CD1c-positive myeloid dendritic cell (primary cell): ENCODE results near the gene FOXJ3.
A peak's percentile ranks its signal among the peaks of the same experiment; 100 is the strongest.

Experiments
- DNase-seq: peaks from one replicate; pipeline ENCODE4 v3.0.0-alpha.2; 2016; ENCODE audit errors: extremely low spot score

FOXJ3 gene

DNA sequence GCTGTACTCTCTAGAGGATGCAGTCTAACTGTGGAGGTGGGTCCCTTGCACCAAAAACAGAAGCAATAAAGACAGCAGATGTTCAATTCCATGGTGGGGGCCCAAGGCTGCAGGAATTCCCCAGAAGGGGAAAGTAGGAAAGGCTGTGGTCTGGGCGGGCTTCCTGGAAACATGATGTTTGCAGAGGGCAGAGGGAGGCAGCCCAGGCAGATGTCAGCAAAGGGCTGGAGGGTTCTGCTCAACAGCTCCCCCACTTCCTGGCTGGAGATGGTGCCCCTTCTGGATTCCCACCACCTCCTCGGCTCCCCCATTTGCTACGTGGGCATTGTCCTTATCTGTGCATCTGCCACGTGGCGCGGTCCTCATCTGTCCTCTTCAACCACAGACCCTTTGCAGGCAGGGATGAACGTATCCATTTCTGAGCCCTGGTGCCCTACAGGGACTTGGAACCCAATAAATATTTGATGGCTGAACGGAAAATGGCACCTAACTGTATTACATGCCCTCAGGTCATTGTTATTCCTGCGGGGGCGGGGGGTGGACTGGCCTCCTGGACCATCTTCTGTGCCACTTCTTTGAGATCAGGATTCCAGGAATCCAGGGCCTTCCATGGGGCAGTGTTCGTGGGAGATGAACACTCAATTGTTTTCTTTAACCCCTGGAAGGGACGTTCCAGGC, 190.2 kb downstream of the FOXJ3 start:
- DNase-seq: no peak

DNA sequence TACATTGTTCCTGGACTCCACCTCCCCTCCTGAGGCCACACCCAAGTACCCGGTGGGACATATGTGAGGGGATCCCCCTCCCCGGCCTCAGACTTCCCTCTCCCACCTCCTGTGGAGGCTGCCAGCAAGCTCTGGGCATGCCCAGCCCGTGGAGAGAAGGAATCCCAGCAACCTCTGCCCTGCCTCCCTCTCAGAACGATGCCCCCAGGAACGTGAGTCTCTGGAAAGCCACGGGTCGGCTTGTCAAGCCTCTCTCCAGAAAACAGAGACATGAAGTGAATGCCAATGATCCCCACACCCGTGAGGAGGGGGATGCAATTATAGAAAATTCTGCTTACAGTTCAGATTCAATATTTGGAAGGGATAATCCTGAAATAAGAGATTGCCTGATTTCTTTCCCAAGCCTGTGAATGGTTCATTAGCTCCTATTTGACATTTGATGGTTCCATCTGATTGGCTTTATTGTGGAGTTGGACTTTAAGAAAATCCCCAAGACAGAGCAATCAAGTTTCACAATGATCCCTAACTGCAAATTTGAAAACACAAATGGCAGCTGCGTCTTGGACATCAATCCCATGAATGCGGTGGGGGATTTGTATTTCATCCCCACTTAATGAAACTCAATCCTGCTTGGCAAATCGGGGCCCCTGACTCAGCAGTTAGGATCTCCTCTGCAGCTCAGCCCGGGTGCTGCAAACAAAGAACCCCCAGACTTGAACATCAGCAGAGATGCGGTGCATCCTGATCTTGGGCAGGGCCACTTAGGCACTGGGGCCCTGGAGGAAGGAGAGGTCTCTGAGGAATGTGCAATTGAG, 190.9 kb downstream of the FOXJ3 start:
- no peak for DNase-seq

DNA sequence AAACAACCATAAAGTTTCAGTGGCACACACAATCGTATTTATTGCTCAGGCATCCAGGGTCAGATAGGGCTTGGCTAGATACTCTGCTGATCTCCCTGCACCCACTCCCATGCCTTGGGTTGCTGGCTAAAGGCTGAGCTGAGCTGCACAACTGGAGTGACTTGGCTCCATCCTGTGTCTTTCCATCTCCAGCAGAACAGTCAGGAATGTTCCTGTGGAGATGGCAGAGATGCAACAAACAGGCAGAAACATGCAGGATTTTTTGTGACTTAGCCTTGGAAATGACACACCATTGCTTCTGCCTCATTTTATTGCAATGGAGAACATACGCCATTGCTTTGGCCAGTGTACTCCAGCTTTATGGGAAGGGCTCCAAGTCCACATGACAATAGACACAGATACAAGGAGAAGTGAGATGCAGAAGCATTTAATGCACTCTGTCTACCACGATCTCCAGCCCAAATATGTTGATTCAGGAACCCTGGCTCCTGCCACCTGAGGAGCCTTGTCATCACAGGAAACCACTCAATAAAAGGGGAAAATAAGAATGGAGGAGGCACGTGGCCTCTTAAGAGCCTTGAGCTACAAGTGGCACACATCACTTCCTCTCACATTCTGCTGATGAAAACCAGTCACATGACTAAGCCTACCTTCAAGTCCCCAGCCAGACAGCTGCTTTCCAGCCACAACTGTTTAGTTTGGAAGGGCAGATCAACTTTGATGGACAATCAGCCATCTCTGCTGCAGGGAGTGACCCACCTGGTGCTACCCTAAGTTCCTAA, 191.9 kb downstream of the FOXJ3 start:
- DNase-seq: peak; percentile 4

DNA sequence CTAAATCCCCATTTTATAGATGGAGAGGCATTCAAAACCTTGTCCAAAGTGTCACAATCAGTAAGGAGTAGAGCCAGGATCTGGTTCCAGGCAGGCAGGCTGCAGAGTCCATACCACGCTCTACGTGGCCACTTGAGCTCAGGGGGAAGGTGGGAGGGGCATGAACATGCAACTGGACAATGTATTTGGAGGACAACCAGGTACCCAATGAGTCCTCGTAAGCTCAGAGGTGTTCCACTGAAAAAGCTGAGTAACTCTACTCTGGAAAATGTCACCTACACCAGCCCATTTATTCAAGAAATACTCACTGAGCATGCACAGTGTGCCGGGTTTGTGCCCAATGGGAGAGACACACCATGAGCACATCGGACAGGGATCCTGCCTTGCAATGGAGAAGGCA, 193.1 kb downstream of the FOXJ3 start:
- DNase-seq: no peak

DNA sequence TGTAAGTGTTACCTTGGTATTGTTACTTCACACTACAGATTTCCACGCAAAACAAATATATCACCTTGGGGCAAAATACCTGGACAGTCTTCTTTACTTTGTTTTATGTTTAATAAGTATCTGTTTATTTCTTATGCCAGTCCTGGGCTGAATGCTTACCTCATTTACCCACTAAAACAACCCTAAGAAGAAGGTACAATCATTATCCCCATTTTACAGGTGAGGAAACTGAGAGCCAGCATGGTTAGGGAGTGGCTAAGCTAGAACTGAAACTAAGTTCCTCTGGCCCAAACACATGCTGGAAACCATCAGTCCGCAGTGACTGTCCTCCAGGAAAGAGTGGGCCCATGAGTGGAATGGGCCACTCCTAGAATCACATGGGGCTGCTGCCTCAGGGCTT, 194.8 kb downstream of the FOXJ3 start:
- no peak for DNase-seq

DNA sequence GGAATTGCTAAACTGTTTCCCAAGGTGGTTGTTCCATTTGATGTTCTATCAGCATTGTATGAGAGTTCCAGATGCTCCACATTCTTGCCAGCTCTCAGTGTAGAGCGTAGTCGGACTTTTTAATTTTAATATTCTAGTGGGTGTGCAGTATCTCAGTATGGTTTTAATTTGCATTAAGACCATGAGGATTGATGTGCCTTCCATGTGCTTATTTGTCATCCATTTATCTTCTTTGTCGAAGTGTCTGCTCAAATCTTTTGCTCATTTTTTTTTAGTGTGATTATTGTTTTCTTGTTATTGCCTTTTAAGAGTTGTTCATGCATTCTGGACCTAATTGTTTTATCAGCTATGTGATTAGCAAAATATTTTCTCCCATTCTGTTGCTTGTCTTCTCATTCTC, 195.6 kb downstream of the FOXJ3 start:
- DNase-seq: no peak

DNA sequence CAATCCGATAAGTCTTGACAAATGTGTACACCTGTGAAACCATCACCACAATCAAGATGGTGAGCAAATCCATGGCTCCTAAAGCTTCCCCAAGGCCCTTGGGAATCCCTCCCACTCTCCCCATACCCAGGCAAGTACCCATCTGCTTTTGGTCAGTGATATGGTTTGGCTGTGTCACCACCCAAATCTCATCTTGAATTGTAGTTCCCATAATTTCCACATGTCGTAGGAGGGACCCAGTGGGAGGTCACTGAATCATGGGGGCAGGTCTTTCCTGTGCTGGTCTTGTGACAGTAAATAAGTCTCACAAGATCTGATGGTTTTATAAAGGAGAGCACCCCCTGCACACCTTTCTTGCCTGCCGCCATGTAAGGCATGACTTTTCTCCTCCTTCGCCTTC, 196.4 kb downstream of the FOXJ3 start:
- DNase-seq: no peak

DNA sequence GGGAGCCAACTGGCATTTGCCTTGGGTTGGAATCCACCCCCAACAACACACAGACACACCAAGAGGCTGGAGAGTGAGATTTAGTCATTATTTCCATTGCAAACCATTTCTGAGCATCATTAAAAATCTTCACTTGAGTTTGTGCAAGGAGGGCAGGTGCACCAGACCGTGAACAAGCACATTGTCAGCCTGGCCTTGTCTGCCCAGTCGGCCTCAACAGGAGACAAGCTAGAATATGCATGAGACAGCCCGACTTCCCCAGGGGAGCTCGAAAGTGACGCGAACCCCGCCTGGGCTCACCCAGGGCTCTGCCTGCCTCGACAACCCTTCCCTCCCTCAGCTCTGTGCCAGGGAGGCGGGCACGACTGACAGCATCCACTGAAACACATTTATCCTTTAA, 197.3 kb downstream of the FOXJ3 start:
- no peak for DNase-seq

DNA sequence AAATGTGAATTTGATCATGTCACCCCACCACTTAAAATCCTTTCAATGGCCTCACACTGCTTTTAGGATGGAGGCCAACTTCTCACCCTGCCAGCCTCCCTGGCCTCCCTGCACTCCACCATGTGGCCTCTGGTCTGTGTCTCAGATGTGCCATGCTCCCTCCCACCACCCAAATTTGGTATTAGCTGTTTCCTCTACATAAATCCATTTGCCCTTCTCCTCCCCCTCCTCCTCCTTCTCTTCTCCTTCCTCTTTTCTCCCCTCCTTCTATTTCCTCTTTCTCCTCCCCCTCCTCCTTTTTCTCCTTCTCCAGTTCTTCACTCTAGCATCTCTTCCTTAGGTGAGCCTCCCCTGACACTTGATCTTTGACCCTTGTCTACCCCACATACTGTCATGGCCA, 198.6 kb downstream of the FOXJ3 start:
- no peak for DNase-seq

DNA sequence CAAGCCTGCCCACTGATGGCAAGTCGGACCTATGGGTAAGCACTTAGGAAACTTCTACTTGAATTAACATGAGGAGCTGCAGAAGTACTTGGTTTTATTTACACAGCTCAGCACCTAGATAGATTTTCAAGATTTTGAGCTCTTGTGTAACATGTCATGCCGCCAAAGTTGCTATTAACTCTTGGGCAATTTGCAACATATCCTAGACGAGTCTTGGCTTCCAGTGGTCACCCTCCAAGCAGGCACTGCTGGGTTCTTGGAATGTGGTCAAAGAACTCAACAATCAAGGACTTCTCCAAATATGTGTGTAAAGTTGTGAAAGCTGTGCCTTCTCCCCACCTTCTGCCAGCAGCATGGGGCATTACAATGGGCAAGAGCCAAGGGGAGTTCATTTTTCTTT, 199.6 kb downstream of the FOXJ3 start:
- no peak for DNase-seq

DNA sequence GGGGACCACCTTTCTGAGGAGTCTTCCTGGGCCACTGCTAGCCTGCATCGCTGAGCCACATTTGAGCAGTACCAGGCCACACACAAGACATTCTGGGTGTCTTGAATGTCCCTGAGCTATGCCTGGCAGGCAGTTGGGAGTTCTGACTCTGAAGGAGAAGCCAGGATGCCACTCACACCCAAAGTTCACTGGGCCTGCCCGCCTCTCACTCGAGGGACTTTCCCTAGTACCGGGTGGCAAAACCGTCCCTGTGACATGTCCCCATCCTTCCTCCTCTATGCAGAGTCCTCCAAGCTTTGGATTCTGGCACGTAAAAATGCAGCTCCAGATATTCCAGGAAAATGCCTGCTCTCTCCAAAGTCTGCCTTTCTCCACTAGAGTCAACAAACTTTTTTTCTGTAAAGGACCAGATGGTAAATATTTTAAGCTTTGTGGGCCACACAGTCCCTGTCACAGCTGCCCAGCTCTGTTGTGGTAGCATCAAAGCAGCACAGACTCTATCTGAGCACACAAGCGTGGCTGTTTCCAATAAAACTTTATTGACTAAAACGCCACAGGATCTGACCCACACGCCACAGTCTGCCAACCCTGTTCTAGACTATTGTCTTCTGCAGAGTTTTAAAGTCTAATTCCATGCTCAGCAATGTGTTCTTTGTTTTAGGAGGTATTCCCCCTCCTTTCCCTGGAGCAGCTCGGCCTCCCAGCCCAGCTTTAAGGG, 201.1 kb downstream of the FOXJ3 start:
- DNase-seq: no peak

DNA sequence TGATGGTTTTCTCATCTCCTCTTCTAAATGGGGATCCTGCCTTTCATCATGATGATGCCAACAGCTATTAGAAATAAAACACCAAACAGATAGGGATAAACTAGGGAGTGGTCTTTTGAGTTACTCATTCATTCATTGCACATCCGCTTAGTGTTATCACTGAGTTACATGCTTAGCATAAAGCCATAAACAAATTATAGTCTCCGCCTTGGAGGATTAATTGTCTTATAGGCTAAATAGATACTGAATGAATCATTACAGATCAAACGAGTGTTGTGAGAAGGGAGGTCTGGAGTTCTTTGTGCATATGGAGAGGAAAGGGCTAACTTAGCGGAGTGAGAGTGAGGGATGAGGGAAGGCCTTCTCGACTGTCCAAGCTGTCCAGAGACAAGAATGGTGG, 201.6 kb downstream of the FOXJ3 start:
- DNase-seq: no peak

DNA sequence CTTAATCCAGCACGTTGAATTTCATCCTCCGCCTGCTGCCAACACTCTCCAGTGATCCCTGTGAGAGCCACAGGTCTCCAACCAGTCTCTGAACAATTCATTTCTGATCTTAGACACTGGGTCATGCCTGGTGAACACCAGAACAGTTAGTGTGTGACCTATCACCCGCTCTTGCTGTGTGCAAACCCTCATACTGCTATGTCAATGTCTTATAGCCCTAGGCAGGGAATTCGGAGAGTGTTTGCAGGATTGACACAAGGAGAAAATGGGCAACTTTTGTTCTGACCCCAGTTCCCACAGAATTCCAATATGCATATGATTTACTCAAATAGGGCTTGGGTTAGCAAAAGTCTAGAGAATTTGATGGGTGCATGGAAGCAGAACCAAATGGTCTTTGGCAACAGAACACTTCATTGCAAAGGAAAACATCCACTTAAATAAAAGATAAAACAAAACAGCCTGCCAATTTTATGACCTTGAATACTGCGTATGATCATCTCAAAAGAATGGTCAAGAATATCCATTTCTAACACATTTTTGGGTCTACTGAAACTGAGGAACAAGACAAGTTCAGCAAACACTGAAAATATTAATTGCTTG, 204.9 kb downstream of the FOXJ3 start:
- DNase-seq: no peak

DNA sequence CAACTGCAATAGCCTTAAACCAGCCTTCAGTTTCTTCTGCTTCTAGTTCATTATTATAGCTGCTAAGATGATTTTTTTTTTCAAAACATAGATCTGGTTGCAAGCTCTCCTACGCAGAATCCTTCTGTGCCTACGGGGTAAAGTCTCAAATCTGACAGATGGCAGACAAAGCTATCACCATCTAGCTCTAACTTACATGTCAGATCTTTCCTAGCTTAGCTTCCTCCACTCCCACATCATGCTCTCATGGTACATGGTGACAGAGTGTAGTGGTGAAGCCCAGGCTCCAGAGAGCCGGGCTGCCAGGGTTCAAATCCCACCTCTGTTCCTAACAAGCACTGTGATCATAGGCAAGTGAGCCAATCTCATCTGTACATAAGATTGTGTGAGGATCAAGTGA, 206.1 kb downstream of the FOXJ3 start:
- DNase-seq: no peak

DNA sequence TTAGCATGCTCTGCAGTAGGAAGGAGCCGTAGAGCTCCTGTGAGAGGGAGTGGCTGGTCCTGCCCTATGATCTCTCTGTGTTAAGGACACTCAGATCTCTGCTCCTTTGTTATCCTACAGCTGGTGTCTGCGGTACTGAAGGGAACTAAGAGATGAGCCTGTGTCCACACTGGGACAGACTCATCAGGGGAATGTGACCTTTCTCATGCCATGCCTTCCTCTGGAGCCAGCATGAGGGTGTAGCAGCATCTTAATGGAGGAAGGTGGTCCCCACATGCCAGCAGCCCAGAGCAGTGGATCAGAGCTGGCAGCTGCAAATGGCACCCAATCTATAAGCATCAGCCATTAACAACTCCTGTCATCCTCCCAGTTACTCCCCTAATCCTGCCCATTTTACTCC, 206.5 kb downstream of the FOXJ3 start:
- DNase-seq: no peak

DNA sequence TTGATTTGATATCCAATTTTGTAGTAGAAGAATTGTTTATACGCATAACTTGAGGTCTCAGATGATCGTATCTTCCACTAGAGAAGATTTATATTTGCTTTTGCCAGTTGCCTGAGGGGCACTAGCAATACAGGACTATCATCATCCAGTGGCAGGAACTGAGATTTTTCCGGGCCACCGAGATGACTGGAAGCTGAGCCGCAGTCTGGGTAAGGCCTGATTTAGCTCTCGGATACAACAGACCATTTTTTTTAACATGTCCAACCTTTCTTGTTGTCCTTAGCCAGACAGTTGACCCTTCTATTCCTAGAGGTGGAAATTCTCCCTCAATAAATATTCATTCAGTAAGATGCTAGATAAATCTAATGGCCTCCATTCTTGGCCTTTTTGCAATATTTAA, 207.3 kb downstream of the FOXJ3 start:
- DNase-seq: no peak
